ENCODE data around the gene SPOP.

SPOP gene

DNA sequence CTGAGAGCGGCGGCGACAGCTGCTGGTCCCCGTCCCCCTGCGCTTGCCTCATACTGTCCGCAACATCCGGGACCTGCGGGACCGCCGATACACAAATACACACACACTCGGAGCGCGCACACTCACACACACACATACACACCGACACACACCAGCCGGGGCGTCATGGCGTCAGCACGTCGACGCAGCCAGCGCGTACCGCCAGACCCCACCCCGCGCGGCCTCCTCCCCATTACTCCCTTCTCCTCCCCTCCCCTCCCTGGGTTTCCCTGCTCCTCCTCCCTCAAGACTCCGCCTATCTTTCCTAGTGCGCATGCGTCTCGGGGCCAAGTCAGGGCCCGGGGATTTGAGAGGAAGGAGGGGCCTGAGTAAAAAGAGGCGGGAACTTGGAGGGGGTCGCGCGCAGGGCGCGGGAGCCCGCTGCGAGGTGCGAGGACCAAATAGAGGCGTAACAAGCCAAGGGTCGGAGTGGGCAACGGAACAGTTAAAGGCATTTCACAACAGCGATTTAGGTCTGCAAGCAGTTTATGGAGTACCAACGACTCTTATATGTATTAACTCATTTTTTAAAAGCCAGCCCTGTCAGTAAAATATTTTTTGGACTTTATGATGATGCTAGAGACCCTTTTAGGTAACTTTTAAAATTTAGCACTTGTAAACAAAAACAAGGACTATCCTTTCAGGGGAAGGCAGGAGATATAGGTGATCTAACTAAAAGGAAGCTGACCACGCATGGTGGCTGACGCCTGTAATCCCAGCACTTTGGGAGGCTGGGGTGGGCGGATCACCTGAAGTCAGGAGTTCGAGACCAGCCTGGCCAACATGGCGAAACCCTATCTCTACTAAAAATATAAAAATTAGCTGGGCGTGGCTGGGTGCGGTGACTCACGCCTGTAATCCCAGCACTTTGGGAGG lies at the start of gene SPOP:
SPOP (minus strand) TSS at position 165 of the 915 bp plus-strand sequence. CDS start 55,287 bp downstream, outside the sequence.
- H3K4me1 ChIP-seq (ENCODE audit: control insufficient read depth, insufficient read depth, low read length) = peaks cover 15% of the 10 kb centered on the region; the same call in 1 of the 2 replicates
- POLR2A ChIA-PET = interaction anchor here (0.8 to 1.0 kb wide), 4 partner anchors 14 to 88 kb away, joined by 3 to 17 read pairs (median 8); partner anchors contain the start of gene FAM117A
- peaks cover 12 to 14% of the 10 kb centered on the region in 2 experiments for H3K36me3 ChIP-seq (ENCODE audit: control insufficient read depth in 2 of 2, insufficient read depth in 1 of 2, low read length in 2 of 2)
- H3K27ac ChIP-seq (ENCODE audit: extremely low read depth, low read depth, low read length) = peak within 1 kb of the TSS; percentile 70
- CTCF ChIA-PET = interaction anchor here (0.6 to 2.7 kb wide), 3 partner anchors 17 to 121 kb away, joined by 3 to 10 read pairs (median 4); no protein-coding TSS in a partner anchor
- peak within 1 kb of the TSS; percentile 78 for H3K4me3 ChIP-seq (ENCODE audit: low read depth, low read length)
- no peaks in the 10 kb centered on the region for H3K9me3 ChIP-seq (ENCODE audit: control insufficient read depth, insufficient read depth, low read depth, low read length)
- TF ChIP-seq ZNF239 (tag by site-specific recombination; IDR thresholded peaks at IDR 0.05) (peak; percentile 58; the same call in 1 of the 2 replicates), ZNF654 (tag by site-specific recombination; IDR thresholded peaks at IDR 0.05; ENCODE audit: low read depth) (no peak), ZEB2 (tag by site-specific recombination; IDR thresholded peaks at IDR 0.05) (peak; percentile 93), ZNF394 (tag by site-specific recombination; IDR thresholded peaks at IDR 0.05; ENCODE audit: borderline replicate concordance) (peak; percentile 66; the same call in 1 of the 2 replicates), ZNF768 (tag by site-specific recombination; IDR thresholded peaks at IDR 0.05) (no peak; the same call in 1 of the 2 replicates), ZNF843 (tag by site-specific recombination; IDR thresholded peaks at IDR 0.05) (peak; percentile 86), ZNF24 (tag by site-specific recombination; IDR thresholded peaks at IDR 0.05) (peak; percentile 77; the same call in 1 of the 2 replicates), ZNF202 (tag by site-specific recombination; IDR thresholded peaks at IDR 0.05; ENCODE audit: borderline replicate concordance) (no peak), ZXDB (tag by site-specific recombination; IDR thresholded peaks at IDR 0.05) (peak; percentile 91), ZSCAN30 (tag by site-specific recombination; IDR thresholded peaks at IDR 0.05) (peak; percentile 62; the same call in 1 of the 2 replicates), ZNF791 (tag by site-specific recombination; IDR thresholded peaks at IDR 0.05) (no peak), ZNF514 (tag by site-specific recombination; IDR thresholded peaks at IDR 0.05) (no peak), EGR2 (tag by site-specific recombination; IDR thresholded peaks at IDR 0.05; ENCODE audit: low read depth) (peak; percentile 9; the same call in 1 of the 2 replicates), ZNF610 (tag by site-specific recombination; IDR thresholded peaks at IDR 0.05; ENCODE audit: borderline replicate concordance) (peak; percentile 78)
- TF ChIP-seq, protein P1, sequence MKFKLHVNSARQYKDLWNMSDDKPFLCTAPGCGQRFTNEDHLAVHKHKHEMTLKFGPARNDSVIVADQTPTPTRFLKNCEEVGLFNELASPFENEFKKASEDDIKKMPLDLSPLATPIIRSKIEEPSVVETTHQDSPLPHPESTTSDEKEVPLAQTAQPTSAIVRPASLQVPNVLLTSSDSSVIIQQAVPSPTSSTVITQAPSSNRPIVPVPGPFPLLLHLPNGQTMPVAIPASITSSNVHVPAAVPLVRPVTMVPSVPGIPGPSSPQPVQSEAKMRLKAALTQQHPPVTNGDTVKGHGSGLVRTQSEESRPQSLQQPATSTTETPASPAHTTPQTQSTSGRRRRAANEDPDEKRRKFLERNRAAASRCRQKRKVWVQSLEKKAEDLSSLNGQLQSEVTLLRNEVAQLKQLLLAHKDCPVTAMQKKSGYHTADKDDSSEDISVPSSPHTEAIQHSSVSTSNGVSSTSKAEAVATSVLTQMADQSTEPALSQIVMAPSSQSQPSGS (tag by site-specific recombination; IDR thresholded peaks at IDR 0.05; ENCODE audit: low read depth) = peak; percentile 84
- TF ChIP-seq, protein P2, sequence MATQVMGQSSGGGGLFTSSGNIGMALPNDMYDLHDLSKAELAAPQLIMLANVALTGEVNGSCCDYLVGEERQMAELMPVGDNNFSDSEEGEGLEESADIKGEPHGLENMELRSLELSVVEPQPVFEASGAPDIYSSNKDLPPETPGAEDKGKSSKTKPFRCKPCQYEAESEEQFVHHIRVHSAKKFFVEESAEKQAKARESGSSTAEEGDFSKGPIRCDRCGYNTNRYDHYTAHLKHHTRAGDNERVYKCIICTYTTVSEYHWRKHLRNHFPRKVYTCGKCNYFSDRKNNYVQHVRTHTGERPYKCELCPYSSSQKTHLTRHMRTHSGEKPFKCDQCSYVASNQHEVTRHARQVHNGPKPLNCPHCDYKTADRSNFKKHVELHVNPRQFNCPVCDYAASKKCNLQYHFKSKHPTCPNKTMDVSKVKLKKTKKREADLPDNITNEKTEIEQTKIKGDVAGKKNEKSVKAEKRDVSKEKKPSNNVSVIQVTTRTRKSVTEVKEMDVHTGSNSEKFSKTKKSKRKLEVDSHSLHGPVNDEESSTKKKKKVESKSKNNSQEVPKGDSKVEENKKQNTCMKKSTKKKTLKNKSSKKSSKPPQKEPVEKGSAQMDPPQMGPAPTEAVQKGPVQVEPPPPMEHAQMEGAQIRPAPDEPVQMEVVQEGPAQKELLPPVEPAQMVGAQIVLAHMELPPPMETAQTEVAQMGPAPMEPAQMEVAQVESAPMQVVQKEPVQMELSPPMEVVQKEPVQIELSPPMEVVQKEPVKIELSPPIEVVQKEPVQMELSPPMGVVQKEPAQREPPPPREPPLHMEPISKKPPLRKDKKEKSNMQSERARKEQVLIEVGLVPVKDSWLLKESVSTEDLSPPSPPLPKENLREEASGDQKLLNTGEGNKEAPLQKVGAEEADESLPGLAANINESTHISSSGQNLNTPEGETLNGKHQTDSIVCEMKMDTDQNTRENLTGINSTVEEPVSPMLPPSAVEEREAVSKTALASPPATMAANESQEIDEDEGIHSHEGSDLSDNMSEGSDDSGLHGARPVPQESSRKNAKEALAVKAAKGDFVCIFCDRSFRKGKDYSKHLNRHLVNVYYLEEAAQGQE (tag by site-specific recombination; IDR thresholded peaks at IDR 0.05) = peak; percentile 61; the same call in 1 of the 2 replicates
- TF ChIP-seq, protein P3, sequence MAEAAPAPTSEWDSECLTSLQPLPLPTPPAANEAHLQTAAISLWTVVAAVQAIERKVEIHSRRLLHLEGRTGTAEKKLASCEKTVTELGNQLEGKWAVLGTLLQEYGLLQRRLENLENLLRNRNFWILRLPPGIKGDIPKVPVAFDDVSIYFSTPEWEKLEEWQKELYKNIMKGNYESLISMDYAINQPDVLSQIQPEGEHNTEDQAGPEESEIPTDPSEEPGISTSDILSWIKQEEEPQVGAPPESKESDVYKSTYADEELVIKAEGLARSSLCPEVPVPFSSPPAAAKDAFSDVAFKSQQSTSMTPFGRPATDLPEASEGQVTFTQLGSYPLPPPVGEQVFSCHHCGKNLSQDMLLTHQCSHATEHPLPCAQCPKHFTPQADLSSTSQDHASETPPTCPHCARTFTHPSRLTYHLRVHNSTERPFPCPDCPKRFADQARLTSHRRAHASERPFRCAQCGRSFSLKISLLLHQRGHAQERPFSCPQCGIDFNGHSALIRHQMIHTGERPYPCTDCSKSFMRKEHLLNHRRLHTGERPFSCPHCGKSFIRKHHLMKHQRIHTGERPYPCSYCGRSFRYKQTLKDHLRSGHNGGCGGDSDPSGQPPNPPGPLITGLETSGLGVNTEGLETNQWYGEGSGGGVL (tag by site-specific recombination; IDR thresholded peaks at IDR 0.05) = peak; percentile 97
- TF ChIP-seq, protein P4, sequence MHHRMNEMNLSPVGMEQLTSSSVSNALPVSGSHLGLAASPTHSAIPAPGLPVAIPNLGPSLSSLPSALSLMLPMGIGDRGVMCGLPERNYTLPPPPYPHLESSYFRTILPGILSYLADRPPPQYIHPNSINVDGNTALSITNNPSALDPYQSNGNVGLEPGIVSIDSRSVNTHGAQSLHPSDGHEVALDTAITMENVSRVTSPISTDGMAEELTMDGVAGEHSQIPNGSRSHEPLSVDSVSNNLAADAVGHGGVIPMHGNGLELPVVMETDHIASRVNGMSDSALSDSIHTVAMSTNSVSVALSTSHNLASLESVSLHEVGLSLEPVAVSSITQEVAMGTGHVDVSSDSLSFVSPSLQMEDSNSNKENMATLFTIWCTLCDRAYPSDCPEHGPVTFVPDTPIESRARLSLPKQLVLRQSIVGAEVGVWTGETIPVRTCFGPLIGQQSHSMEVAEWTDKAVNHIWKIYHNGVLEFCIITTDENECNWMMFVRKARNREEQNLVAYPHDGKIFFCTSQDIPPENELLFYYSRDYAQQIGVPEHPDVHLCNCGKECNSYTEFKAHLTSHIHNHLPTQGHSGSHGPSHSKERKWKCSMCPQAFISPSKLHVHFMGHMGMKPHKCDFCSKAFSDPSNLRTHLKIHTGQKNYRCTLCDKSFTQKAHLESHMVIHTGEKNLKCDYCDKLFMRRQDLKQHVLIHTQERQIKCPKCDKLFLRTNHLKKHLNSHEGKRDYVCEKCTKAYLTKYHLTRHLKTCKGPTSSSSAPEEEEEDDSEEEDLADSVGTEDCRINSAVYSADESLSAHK (tag by site-specific recombination; IDR thresholded peaks at IDR 0.05) = no peak
- TF ChIP-seq, protein P5, sequence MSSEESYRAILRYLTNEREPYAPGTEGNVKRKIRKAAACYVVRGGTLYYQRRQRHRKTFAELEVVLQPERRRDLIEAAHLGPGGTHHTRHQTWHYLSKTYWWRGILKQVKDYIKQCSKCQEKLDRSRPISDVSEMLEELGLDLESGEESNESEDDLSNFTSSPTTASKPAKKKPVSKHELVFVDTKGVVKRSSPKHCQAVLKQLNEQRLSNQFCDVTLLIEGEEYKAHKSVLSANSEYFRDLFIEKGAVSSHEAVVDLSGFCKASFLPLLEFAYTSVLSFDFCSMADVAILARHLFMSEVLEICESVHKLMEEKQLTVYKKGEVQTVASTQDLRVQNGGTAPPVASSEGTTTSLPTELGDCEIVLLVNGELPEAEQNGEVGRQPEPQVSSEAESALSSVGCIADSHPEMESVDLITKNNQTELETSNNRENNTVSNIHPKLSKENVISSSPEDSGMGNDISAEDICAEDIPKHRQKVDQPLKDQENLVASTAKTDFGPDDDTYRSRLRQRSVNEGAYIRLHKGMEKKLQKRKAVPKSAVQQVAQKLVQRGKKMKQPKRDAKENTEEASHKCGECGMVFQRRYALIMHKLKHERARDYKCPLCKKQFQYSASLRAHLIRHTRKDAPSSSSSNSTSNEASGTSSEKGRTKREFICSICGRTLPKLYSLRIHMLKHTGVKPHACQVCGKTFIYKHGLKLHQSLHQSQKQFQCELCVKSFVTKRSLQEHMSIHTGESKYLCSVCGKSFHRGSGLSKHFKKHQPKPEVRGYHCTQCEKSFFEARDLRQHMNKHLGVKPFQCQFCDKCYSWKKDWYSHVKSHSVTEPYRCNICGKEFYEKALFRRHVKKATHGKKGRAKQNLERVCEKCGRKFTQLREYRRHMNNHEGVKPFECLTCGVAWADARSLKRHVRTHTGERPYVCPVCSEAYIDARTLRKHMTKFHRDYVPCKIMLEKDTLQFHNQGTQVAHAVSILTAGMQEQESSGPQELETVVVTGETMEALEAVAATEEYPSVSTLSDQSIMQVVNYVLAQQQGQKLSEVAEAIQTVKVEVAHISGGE (tag by site-specific recombination; conservative IDR thresholded peaks at IDR 0.05; ENCODE audit: low read depth) = peak; percentile 83
- TF ChIP-seq, protein P6, sequence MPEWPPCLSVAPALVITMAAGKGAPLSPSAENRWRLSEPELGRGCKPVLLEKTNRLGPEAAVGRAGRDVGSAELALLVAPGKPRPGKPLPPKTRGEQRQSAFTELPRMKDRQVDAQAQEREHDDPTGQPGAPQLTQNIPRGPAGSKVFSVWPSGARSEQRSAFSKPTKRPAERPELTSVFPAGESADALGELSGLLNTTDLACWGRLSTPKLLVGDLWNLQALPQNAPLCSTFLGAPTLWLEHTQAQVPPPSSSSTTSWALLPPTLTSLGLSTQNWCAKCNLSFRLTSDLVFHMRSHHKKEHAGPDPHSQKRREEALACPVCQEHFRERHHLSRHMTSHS (tag by site-specific recombination; IDR thresholded peaks at IDR 0.05) = no peak
